Common myeloid progenitor, CD34-positive (primary cell): ENCODE data around the gene CENPV.
"Not testable (repeated sequence)": the region's sequence is repeated elsewhere in the genome, so short reads cannot be mapped to it uniquely, and the experiment has no call there.

ENCODE experiments used
- CTCF ChIA-PET: fragments of 350-600 bp; sonication (Branson Sonifier 250); formaldehyde crosslinking; loops from one replicate; lab custom pipeline; 2021; ENCODE audit warnings: antibody characterized with exemption; lab: Charles Lee
- POLR2A ChIA-PET: fragments of 350-600 bp; sonication (Branson Sonifier 250); formaldehyde crosslinking; loops from one replicate; lab custom pipeline; 2021; ENCODE audit warnings: antibody characterized with exemption; lab: Charles Lee
- DNase-seq, 3 donors: peaks; one replicate each; pipeline versions ENCODE4 v3.0.0 to v3.0.0-alpha.2; 2013
- H3K27ac ChIP-seq, 2 experiments: 1 replicate in 1 of 2; 2 replicates in 1 of 2; pipeline ENCODE4 v1.7.0; 2013; ENCODE audit warnings: inconsistent platforms in 2 of 2, low read length in 2 of 2, mild to moderate bottlenecking in 2 of 2, low read depth in 1 of 2, moderate library complexity in 1 of 2; ENCODE audit not compliant: severe bottlenecking in 2 of 2, insufficient read depth in 1 of 2, poor library complexity in 1 of 2
- H3K27me3 ChIP-seq, 5 experiments: replicated peaks in 2 of 5; 1 replicate in 3 of 5; 2 replicates in 2 of 5; pipeline versions ENCODE4 v1.6.1 to v1.7.0; 2013; ENCODE audit warnings: low read length in 4 of 5, mild to moderate bottlenecking in 2 of 5, moderate library complexity in 2 of 5, inconsistent platforms in 1 of 5; ENCODE audit not compliant: insufficient read depth in 5 of 5, control insufficient read depth in 4 of 5
- H3K36me3 ChIP-seq, 4 experiments: 1 replicate in 2 of 4; 2 replicates in 2 of 4; pipeline versions ENCODE4 v1.6.1 to v1.7.0; 2013; ENCODE audit warnings: low read length in 3 of 4, control low read depth in 1 of 4, mild to moderate bottlenecking in 1 of 4; ENCODE audit not compliant: control insufficient read depth in 4 of 4, insufficient read depth in 4 of 4
- H3K4me1 ChIP-seq, 4 experiments: 1 replicate in 3 of 4; 2 replicates in 1 of 4; pipeline versions ENCODE4 v1.6.1 to v1.7.1; 2013; ENCODE audit warnings: low read length in 3 of 4, mild to moderate bottlenecking in 3 of 4, control low read depth in 1 of 4, inconsistent platforms in 1 of 4, moderate library complexity in 1 of 4; ENCODE audit not compliant: control insufficient read depth in 4 of 4, insufficient read depth in 4 of 4; ENCODE audit errors: control extremely low read depth in 1 of 4
- H3K4me3 ChIP-seq, 7 experiments: 1 replicate in 4 of 7; 2 replicates in 3 of 7; pipeline versions ENCODE4 v1.5.1 to v1.7.0; 2013; ENCODE audit warnings: mild to moderate bottlenecking in 7 of 7, low read length in 6 of 7, moderate library complexity in 6 of 7, inconsistent platforms in 2 of 7, low read depth in 2 of 7, control low read depth in 1 of 7; ENCODE audit not compliant: insufficient read depth in 4 of 7, control insufficient read depth in 1 of 7; ENCODE audit errors: extremely low read depth in 1 of 7
- H3K9me3 ChIP-seq, 5 experiments: 1 replicate in 4 of 5; 2 replicates in 1 of 5; pipeline versions ENCODE4 v1.6.1 to v1.7.1; 2013; ENCODE audit warnings: low read length in 4 of 5, mild to moderate bottlenecking in 2 of 5, inconsistent platforms in 1 of 5, low read depth in 1 of 5, moderate library complexity in 1 of 5; ENCODE audit not compliant: control insufficient read depth in 4 of 5, insufficient read depth in 2 of 5; ENCODE audit errors: control extremely low read depth in 1 of 5
- WGBS: methylation state at CpG from one replicate; pipeline ENCODE4 v1.1.5; 2013; ENCODE audit not compliant: insufficient coverage; 5-methylcytosine and 5-hydroxymethylcytosine counted together

The CENPV gene

GRCh38 chr17:16386126-16386507 lies 32.8 kb upstream of the CENPV start:
- H3K4me1 ChIP-seq, result peaks cover 6 to 51% (median 27%) of the 10 kb centered on the region in 4 experiments
- H3K9me3 ChIP-seq, H3K27ac ChIP-seq, DNase-seq, H3K27me3 ChIP-seq: not testable (repeated sequence)
- H3K36me3 ChIP-seq, result peaks cover 5 to 22% (median 14%) of the 10 kb centered on the region in 4 experiments
- peak overlapping the region; percentile 40 to 87 (median 68) for H3K4me3 ChIP-seq
- POLR2A ChIA-PET, result interaction anchor here (0.7 to 1.7 kb wide), 3 partner anchors 10 to 29 kb away, joined by 3 to 6 read pairs (median 4); partner anchors contain the start of gene TRPV2
- CTCF ChIA-PET, result interaction anchor here (0.7 to 2.5 kb wide), 7 partner anchors 10 to 670 kb away, joined by 3 to 42 read pairs (median 5); partner anchors contain the start of gene TRPV2
- 44% methylated on average over 17 of the region's 23 CpGs for whole genome bisulfite sequencing

GRCh38 chr17:16384557-16384956 lies 31.3 kb upstream of the CENPV start:
- H3K9me3 ChIP-seq, result no peaks in the 10 kb centered on the region
- ChIA-PET CTCF (interaction anchor here (0.9 to 2.5 kb wide), 5 partner anchors 15 to 34 kb away, joined by 3 to 42 read pairs (median 6); partner anchors contain the start of gene TRPV2), POLR2A (interaction anchor here (2.4 kb wide), 1 partner anchor 31 kb away, joined by 17 read pairs; the partner anchor contains the start of gene TRPV2)
- H3K27me3 ChIP-seq, result no peaks in the 10 kb centered on the region
- no peak overlapping the region for H3K4me3 ChIP-seq
- peaks cover 6 to 53% (median 27%) of the 10 kb centered on the region in 4 experiments for H3K4me1 ChIP-seq
- H3K36me3 ChIP-seq, result peaks cover 5 to 22% (median 14%) of the 10 kb centered on the region in 4 experiments
- WGBS, result 100% methylated on average over 1 of the region's 5 CpGs
- DNase-seq, result no peak
- peak overlapping the region in 1 of 2 experiments; percentile 55 for H3K27ac ChIP-seq

GRCh38 chr17:16383772-16384287 lies 30.6 kb upstream of the CENPV start:
- H3K4me1 ChIP-seq, result peaks cover 6 to 53% (median 27%) of the 10 kb centered on the region in 4 experiments
- 100% methylated on average over 1 of the region's 5 CpGs for WGBS
- DNase-seq, result no peak
- H3K27me3 ChIP-seq, result no peaks in the 10 kb centered on the region
- ChIA-PET POLR2A (interaction anchor here (1.5 to 2.4 kb wide), 2 partner anchors 32 to 55 kb away, joined by 3 to 17 read pairs; partner anchors contain the start of gene TRPV2), CTCF (interaction anchor here (1.2 to 4.0 kb wide), 7 partner anchors 13 to 44 kb away, joined by 4 to 35 read pairs (median 4); partner anchors contain the start of gene TRPV2)
- peak overlapping the region; percentile 19 to 55 for H3K27ac ChIP-seq
- peaks cover 5 to 22% (median 14%) of the 10 kb centered on the region in 4 experiments for H3K36me3 ChIP-seq
- no peaks in the 10 kb centered on the region for H3K9me3 ChIP-seq
- H3K4me3 ChIP-seq, result peak overlapping the region in 2 of 7 experiments; percentile 94 to 96

DNA sequence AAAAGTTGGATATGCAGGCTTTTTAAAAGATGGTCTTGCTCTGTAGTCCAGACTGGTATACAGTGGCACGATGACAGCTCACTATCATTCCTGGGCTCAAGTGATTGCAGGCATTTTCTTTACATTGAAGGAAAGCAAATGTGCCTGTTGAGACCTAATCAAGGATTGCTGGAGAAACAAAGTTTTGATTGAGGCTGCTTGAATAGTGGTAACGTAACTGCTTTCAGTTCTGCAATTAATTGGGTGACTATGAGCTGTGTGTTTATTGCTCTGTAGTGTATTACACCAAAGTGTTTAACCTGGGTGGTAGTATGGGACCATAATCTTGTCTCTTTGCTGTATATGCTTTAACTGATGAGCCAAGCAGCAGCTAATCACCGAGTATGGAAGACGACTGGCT lies 29.9 kb upstream of the CENPV start:
- Histone ChIP-seq H3K9me3 (no peaks in the 10 kb centered on the region), H3K4me3 (peak overlapping the region in 3 of 7 experiments; percentile 22 to 96 (median 94)), H3K4me1 (peaks cover 6 to 53% (median 27%) of the 10 kb centered on the region in 4 experiments), H3K36me3 (peaks cover 5 to 22% (median 14%) of the 10 kb centered on the region in 4 experiments), H3K27ac (peak overlapping the region; percentile 19 to 55), H3K27me3 (no peaks in the 10 kb centered on the region)
- no peak for DNase-seq
- CTCF ChIA-PET, result interaction anchor here (1.2 to 4.0 kb wide), 6 partner anchors 13 to 44 kb away, joined by 4 to 35 read pairs (median 4); partner anchors contain the start of gene TRPV2
- WGBS, result 83% methylated on average over 4 of the region's 4 CpGs
- POLR2A ChIA-PET, result interaction anchor here (1.5 to 2.4 kb wide), 2 partner anchors 33 to 55 kb away, joined by 3 to 17 read pairs; partner anchors contain the start of gene TRPV2

- Histone ChIP-seq H3K9me3 (no peaks in the 10 kb centered on the region), H3K27me3 (no peaks in the 10 kb centered on the region), H3K4me1 (peaks cover 6 to 43% (median 24%) of the 10 kb centered on the region in 4 experiments), H3K4me3 (peak overlapping the region; percentile 40 to 96 (median 86)), H3K36me3 (peaks cover 5 to 22% (median 14%) of the 10 kb centered on the region in 4 experiments), H3K27ac (peak overlapping the region; percentile 99 to 100)
- 2% methylated on average over 14 of the region's 14 CpGs for WGBS
- ChIA-PET POLR2A (interaction anchor here (1.0 to 3.4 kb wide), 5 partner anchors 26 to 57 kb away, joined by 3 to 39 read pairs (median 7); partner anchors contain the start of genes CENPV and TRPV2), CTCF (interaction anchor here (1.7 to 9.9 kb wide), 3 partner anchors 17 to 34 kb away, joined by 5 to 66 read pairs (median 35); partner anchors contain the start of gene TRPV2)
- no peak for DNase-seq
Measured at GRCh38 chr17:16381496-16381820, 28.2 kb upstream of the CENPV start.

DNA sequence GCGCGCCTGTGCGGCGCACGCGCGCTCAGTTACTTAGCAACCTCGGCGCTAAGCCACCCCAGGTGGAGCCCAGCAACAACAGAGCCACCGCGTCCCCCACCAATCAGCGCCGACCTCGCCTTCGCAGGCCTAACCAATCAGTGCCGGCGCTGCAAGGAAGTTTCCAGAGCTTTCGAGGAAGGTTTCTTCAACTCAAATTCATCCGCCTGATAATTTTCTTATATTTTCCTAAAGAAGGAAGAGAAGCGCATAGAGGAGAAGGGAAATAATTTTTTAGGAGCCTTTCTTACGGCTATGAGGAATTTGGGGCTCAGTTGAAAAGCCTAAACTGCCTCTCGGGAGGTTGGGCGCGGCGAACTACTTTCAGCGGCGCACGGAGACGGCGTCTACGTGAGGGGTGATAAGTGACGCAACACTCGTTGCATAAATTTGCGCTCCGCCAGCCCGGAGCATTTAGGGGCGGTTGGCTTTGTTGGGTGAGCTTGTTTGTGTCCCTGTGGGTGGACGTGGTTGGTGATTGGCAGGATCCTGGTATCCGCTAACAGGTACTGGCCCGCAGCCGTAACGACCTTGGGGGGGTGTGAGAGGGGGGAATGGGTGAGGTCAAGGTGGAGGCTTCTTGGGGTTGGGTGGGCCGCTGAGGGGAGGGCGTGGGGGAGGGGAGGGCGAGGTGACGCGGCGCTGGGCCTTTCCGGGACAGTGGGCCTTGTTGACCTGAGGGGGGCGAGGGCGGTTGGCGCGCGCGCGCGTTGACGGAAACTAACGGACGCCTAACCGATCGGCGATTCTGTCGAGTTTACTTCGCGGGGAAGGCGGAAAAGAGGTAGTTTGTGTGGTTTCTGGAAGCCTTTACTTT lies 27.6 kb upstream of the CENPV start, which contains the start of gene UBB:
TSS of gene UBB (plus strand) at position 452 of the 856 bp plus-strand sequence. CDS start 817 bp downstream, outside the sequence.
- ChIA-PET POLR2A (interaction anchor here (0.6 to 3.4 kb wide), 13 partner anchors 8 to 68 kb away, joined by 3 to 39 read pairs (median 4); partner anchors contain the start of genes CENPV and TRPV2), CTCF (interaction anchor here (0.6 to 9.9 kb wide), 4 partner anchors 16 to 79 kb away, joined by 3 to 66 read pairs (median 20); partner anchors contain the start of gene TRPV2)
- WGBS, result under 1% methylated on average over 38 of the region's 67 CpGs
- Histone ChIP-seq H3K36me3 (peaks cover 5 to 22% (median 14%) of the 10 kb centered on the region in 4 experiments), H3K9me3 (no peaks in the 10 kb centered on the region), H3K27me3 (no peaks in the 10 kb centered on the region), H3K4me1 (peaks cover 6 to 38% (median 23%) of the 10 kb centered on the region in 4 experiments), H3K27ac (peak within 1 kb of the TSS; percentile 99 to 100), H3K4me3 (peak within 1 kb of the TSS; percentile 40 to 96 (median 86))
- DNase-seq, result peak; percentile 98 to 99 (median 99)
